Uterus (tissue), 4 donors: ENCODE measurements around the gene LYRM4. TPM values are rescaled to one million over a fixed set of nuclear protein-coding genes. Genes with fewer than 3 reads are reported as not detected.

ENCODE experiments used
- DNase-seq, 2 donors: peaks; one replicate each; pipeline ENCODE4 v3.0.0-alpha.2; 2019 to 2020
- H3K27ac ChIP-seq, 2 donors: fragments of 200-600 bp; sonication (generic); 1 replicate in 1 of 2; 2 replicates in 1 of 2; pipeline ENCODE4 v1.5.1; 2016 to 2018
- H3K27me3 ChIP-seq, 2 donors: fragments of 200-600 bp; sonication (generic); one replicate each; pipeline ENCODE4 v1.5.1; 2018 to 2019; ENCODE audit warnings: control low read depth in 1 of 2
- H3K36me3 ChIP-seq, 2 donors: fragments of 200-600 bp; sonication (generic); one replicate each; pipeline ENCODE4 v1.5.1; 2019; ENCODE audit warnings: control low read depth in 1 of 2
- H3K4me1 ChIP-seq, 2 donors: fragments of 200-600 bp; sonication (generic); one replicate each; pipeline ENCODE4 v1.5.1; 2018 to 2019; ENCODE audit warnings: control low read depth in 1 of 2
- H3K4me3 ChIP-seq, 2 donors: fragments of 200-600 bp; sonication (generic); 1 replicate in 1 of 2; 2 replicates in 1 of 2; pipeline ENCODE4 v1.5.1; 2018 to 2019; ENCODE audit warnings: mild to moderate bottlenecking in 1 of 2
- H3K9me3 ChIP-seq, 2 donors: fragments of 200-600 bp; sonication (generic); one replicate each; pipeline ENCODE4 v1.5.1; 2019; ENCODE audit warnings: control low read depth in 1 of 2
- CTCF ChIP-seq, 4 experiments: fragments of 200-600 bp in 2 of 4; fragments of 450-650 bp in 2 of 4; sonication (generic) in 2 of 4; IDR thresholded peaks; one replicate each; pipeline ENCODE4 v1.5.1; 2016 to 2019; ENCODE audit warnings: antibody characterized with exemption in 4 of 4, mild to moderate bottlenecking in 2 of 4, moderate library complexity in 1 of 4
- POLR2A ChIP-seq, 2 donors: fragments of 450-650 bp; IDR thresholded peaks; one replicate each; pipeline ENCODE4 v1.6.1; 2016; ENCODE audit warnings: antibody characterized with exemption in 2 of 2, mild to moderate bottlenecking in 1 of 2, moderate library complexity in 1 of 2
- intact Hi-C: fragments of 100-400 bp; cut with DNase I; formaldehyde crosslinking; loops from one replicate; pipeline ENCODE4 v1.15.1; 2023; ENCODE audit warnings: low total_unique reads
- total RNA-seq, 4 donors: library from RNA; depleted of rRNA in 3 of 4; stranded (reverse); fragments of >200 nt in 3 of 4; gene quantifications; one replicate each; pipeline versions ENCODE4 v1.1.0 to v1.2.4, GENCODE V29; 2014 to 2023
- donor health status: DM: yes; HTN: yes; CAD: no.

Gene LYRM4
- total RNA-seq, 4 donors from 2014 or later, result 3.1 to 33.0 (median 15.7) TPM

- TF ChIP-seq CTCF (IDR thresholded peaks at IDR 0.05) (no peak), POLR2A (IDR thresholded peaks at IDR 0.05) (no peak)
- DNase-seq, result no peak
- H3K27ac ChIP-seq, result no peak overlapping the region
- H3K9me3 ChIP-seq, result no peaks in the 10 kb centered on the region
- no peaks in the 10 kb centered on the region for H3K4me1 ChIP-seq
- no peaks in the 10 kb centered on the region for H3K27me3 ChIP-seq
- H3K4me3 ChIP-seq, result no peak overlapping the region
- intact Hi-C loops, result no loop called here
- no peaks in the 10 kb centered on the region for H3K36me3 ChIP-seq
Observed at GRCh38 chr6:5108068-5108467, 152.7 kb downstream of the LYRM4 start.

- no peak for DNase-seq
- H3K4me3 ChIP-seq, result no peak overlapping the region
- no peaks in the 10 kb centered on the region for H3K36me3 ChIP-seq
- intact Hi-C loops, result no loop called here
- no peaks in the 10 kb centered on the region for H3K27me3 ChIP-seq
- no peaks in the 10 kb centered on the region for H3K9me3 ChIP-seq
- H3K4me1 ChIP-seq, result no peaks in the 10 kb centered on the region
- H3K27ac ChIP-seq, result no peak overlapping the region
- TF ChIP-seq CTCF (IDR thresholded peaks at IDR 0.05) (no peak), POLR2A (IDR thresholded peaks at IDR 0.05) (no peak)
Observed at GRCh38 chr6:5107341-5107740, 153.4 kb downstream of the LYRM4 start.

GRCh38 chr6:5105146-5105545 lies 155.6 kb downstream of the LYRM4 start:
- Histone ChIP-seq H3K4me1 (no peaks in the 10 kb centered on the region), H3K27me3 (no peaks in the 10 kb centered on the region), H3K27ac (no peak overlapping the region), H3K4me3 (no peak overlapping the region), H3K36me3 (no peaks in the 10 kb centered on the region), H3K9me3 (no peaks in the 10 kb centered on the region)
- intact Hi-C loops, result no loop called here
- no peak for DNase-seq
- TF ChIP-seq CTCF (IDR thresholded peaks at IDR 0.05), result no peak

GRCh38 chr6:5104667-5105066 lies 156.1 kb downstream of the LYRM4 start:
- TF ChIP-seq POLR2A (IDR thresholded peaks at IDR 0.05) (no peak), CTCF (IDR thresholded peaks at IDR 0.05) (no peak)
- Histone ChIP-seq H3K4me3 (no peak overlapping the region), H3K27ac (no peak overlapping the region), H3K36me3 (no peaks in the 10 kb centered on the region), H3K27me3 (no peaks in the 10 kb centered on the region), H3K9me3 (no peaks in the 10 kb centered on the region), H3K4me1 (no peaks in the 10 kb centered on the region)
- intact Hi-C loops, result no loop called here
- DNase-seq, result no peak

- H3K4me1 ChIP-seq, result no peaks in the 10 kb centered on the region
- no peak for DNase-seq
- no peaks in the 10 kb centered on the region for H3K36me3 ChIP-seq
- no peaks in the 10 kb centered on the region for H3K9me3 ChIP-seq
- TF ChIP-seq CTCF (IDR thresholded peaks at IDR 0.05) (no peak), POLR2A (IDR thresholded peaks at IDR 0.05) (no peak)
- H3K27me3 ChIP-seq, result no peaks in the 10 kb centered on the region
- intact Hi-C loops, result no loop called here
- no peak overlapping the region for H3K27ac ChIP-seq
- H3K4me3 ChIP-seq, result no peak overlapping the region
Observed at GRCh38 chr6:5103250-5103649, 157.5 kb downstream of the LYRM4 start.
